Colonic mucosa (tissue), 4 donors: ENCODE data around the gene ZBTB39. TPM values are rescaled to one million over a fixed set of nuclear protein-coding genes. Genes with fewer than 3 reads are reported as not detected.
"Not testable (repeated sequence)": the region's sequence is repeated elsewhere in the genome, so short reads cannot be mapped to it uniquely, and the experiment has no call there.

Experiments used
- DNase-seq: peaks from one replicate; pipeline ENCODE4 v3.0.0-alpha.2; 2020
- H3K27ac ChIP-seq: fragments of 200-600 bp; one replicate; pipeline ENCODE4 v1.8.0; 2021
- H3K27me3 ChIP-seq: fragments of 200-600 bp; one replicate; pipeline ENCODE4 v1.8.0; 2021
- H3K36me3 ChIP-seq: fragments of 200-600 bp; one replicate; pipeline ENCODE4 v1.8.0; 2021
- H3K4me1 ChIP-seq: fragments of 200-600 bp; one replicate; pipeline ENCODE4 v1.8.0; 2021; ENCODE audit warnings: mild to moderate bottlenecking
- H3K4me3 ChIP-seq: fragments of 200-600 bp; one replicate; pipeline ENCODE4 v1.8.0; 2021
- H3K9ac ChIP-seq, 2 donors: one replicate each; pipeline ENCODE4 v1.7.0; 2013; ENCODE audit warnings: control low read depth in 2 of 2, low read depth in 2 of 2, low read length in 2 of 2
- H3K9me3 ChIP-seq: fragments of 200-600 bp; one replicate; pipeline ENCODE4 v1.8.0; 2021
- intact Hi-C: fragments of 100-400 bp; cut with DNase I; formaldehyde crosslinking; loops from one replicate; pipeline ENCODE4 v1.14.1; 2022
- total RNA-seq, 2 donors: library from RNA; stranded (reverse); fragmentation: NEBNext Ultra II Directional in 1 of 2; extraction: Animal tissue kit (Norgen Biotek cat#: 25700) in 1 of 2; gene quantifications; one replicate each; pipeline ENCODE4 v1.2.1, GENCODE V29; 2021
- TF ChIP-seq, protein P1 (sequence below): fragments of 200-600 bp; IDR thresholded peaks from one replicate; pipeline ENCODE4 v1.8.0; 2022; ENCODE audit warnings: antibody characterized with exemption, mild to moderate bottlenecking
- donor health status: healthy.
- donor health status: DM: no; HTN: no; CAD: no.
- donor health status: DM: no; HTN: no; CAD: no.

Gene ZBTB39
- total RNA-seq, 2 donors from 2014 or later = 3.7 to 5.7 TPM

DNA sequence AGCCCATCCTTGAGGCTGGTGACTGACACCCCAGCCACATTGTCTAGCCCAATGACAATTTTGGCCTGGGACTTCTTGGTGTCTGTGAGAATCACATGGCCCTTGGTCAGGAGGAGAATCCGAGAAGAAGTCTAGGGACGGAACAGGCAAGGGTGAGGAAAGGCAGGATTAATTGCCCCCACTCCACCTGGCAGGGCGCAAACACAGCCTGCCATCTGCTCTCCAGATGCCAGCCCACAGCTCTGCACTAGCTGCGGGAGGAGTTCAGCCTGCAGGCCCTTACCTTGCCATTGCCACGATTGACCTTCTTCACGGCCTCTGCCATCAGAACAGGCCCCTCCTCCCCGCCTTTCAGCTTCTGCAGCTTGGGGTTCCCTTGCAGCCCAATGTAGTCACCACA, 23.1 kb upstream of the ZBTB39 start:
- intact Hi-C loops = no loop called here
- no peaks in the 10 kb centered on the region for H3K36me3 ChIP-seq
- no peak for DNase-seq
- TF ChIP-seq, protein P1, sequence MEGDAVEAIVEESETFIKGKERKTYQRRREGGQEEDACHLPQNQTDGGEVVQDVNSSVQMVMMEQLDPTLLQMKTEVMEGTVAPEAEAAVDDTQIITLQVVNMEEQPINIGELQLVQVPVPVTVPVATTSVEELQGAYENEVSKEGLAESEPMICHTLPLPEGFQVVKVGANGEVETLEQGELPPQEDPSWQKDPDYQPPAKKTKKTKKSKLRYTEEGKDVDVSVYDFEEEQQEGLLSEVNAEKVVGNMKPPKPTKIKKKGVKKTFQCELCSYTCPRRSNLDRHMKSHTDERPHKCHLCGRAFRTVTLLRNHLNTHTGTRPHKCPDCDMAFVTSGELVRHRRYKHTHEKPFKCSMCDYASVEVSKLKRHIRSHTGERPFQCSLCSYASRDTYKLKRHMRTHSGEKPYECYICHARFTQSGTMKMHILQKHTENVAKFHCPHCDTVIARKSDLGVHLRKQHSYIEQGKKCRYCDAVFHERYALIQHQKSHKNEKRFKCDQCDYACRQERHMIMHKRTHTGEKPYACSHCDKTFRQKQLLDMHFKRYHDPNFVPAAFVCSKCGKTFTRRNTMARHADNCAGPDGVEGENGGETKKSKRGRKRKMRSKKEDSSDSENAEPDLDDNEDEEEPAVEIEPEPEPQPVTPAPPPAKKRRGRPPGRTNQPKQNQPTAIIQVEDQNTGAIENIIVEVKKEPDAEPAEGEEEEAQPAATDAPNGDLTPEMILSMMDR = no peak
- H3K27ac ChIP-seq = no peak overlapping the region
- no peaks in the 10 kb centered on the region for H3K9me3 ChIP-seq
- H3K27me3 ChIP-seq = no peaks in the 10 kb centered on the region
- H3K9ac ChIP-seq = no peak overlapping the region
- no peaks in the 10 kb centered on the region for H3K4me1 ChIP-seq
- H3K4me3 ChIP-seq = no peak overlapping the region

DNA sequence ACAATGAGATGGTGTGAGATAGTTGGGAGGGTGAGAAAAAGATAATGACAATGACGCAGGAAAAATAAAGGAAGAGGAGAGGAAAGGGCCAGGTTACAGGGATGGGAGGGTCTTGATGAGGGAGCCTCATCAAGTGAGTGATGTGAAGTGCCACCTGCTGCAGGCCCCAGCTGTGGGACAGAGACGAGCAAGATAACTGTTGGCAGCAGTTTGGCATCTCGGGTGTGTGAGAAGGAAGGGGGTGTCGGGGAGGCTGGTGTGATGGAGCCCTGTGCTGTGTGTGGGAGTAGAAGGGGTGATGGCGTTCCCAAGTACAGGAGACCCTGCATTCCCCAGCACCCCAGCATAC, 21.4 kb upstream of the ZBTB39 start:
- Histone ChIP-seq H3K9me3 (no peaks in the 10 kb centered on the region), H3K4me3 (no peak overlapping the region), H3K27me3 (no peaks in the 10 kb centered on the region), H3K36me3 (no peaks in the 10 kb centered on the region), H3K9ac (no peak overlapping the region), H3K27ac (no peak overlapping the region), H3K4me1 (no peaks in the 10 kb centered on the region)
- intact Hi-C loops = no loop called here
- TF ChIP-seq, protein P1 = no peak
- no peak for DNase-seq

DNA sequence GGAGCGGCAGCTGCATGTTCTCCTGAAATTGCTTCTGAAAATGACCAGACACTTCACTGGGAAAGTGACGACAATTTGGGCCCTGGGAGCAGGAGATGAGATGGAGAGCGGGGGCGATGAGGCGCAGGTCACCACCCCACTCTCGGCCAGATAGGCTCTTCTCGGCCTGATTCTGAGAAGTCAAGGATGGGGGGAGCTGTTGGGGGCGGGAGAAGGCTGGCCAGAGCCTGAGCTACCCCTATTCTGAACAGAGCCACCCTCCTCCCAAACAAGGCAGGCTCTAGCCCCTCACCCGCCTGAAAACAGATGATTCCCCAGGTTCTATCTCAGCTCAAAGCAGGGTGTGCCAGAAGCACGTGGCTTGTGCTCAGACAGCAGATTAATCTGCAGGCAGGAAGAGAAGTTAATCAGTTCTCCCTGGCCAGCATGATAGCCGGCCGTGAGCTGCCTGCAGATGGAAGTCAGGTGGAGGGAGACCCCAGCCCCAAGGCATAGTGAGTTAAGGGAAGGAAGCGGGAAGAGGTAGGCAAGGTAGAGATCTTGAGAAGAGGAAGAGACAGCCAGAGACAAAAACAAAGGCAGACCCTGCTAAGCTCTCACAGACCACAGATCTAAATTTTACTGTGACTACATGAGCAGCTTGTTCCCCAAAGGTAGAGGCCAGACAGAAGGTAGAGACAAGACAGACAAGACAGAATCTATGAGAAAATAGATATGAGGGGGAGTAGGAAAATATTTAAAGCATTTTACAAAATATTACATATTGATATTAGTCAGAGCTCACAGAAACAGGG, 20.9 kb upstream of the ZBTB39 start:
- Histone ChIP-seq H3K27ac (no peak overlapping the region), H3K9me3 (no peaks in the 10 kb centered on the region), H3K27me3 (no peaks in the 10 kb centered on the region), H3K4me1 (no peaks in the 10 kb centered on the region), H3K9ac (no peak overlapping the region), H3K4me3 (no peak overlapping the region), H3K36me3 (no peaks in the 10 kb centered on the region)
- TF ChIP-seq, protein P1 = no peak
- DNase-seq = no peak
- intact Hi-C loops = no loop called here

DNA sequence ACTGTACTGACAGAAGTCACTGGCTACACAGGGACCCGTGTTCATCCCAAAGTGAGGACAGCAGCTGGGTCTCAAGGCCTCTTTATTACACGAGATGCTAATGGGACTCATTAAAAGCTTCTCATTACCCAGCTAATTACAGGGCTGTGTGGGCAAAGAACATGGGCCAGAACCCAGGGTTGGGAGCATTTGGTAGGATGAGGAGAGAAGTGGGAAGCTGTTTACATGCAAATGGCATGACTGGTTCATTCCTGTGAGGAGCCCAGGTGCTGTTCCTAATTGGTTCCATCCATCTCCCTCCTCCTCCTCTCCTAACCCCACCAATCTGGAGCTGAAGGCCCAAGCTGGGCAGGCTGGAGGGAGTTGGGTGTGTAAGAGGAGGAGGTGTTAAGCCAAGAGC, 18.9 kb upstream of the ZBTB39 start:
- H3K27ac ChIP-seq = no peak overlapping the region
- intact Hi-C loops = no loop called here
- TF ChIP-seq, protein P1 = no peak
- no peaks in the 10 kb centered on the region for H3K27me3 ChIP-seq
- H3K4me1 ChIP-seq = no peaks in the 10 kb centered on the region
- H3K36me3 ChIP-seq = no peaks in the 10 kb centered on the region
- no peak overlapping the region for H3K9ac ChIP-seq
- H3K9me3 ChIP-seq = no peaks in the 10 kb centered on the region
- no peak for DNase-seq
- no peak overlapping the region for H3K4me3 ChIP-seq

DNA sequence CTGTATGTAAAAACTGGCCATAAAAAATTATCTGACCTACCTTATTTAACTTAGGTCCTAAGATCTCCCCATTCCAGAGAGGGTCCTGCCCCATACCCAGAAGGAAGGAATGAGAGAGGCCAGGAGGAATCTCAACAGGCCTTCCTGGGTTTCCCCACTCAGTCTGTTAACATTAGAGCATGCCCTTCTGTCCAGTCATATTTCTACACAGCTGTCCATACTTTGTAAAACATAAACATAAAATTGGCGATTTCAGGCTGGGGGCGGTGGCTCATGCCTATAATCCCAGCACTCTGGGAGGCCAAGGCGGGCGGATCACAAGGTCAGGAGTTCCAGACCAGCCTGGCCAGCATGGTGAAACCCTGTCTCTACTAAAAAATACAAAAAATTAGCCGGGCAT, 16.0 kb upstream of the ZBTB39 start:
- H3K4me1 ChIP-seq, DNase-seq, H3K27me3 ChIP-seq, H3K9me3 ChIP-seq, intact Hi-C loops, H3K36me3 ChIP-seq, H3K9ac ChIP-seq, H3K27ac ChIP-seq, H3K4me3 ChIP-seq: not testable (repeated sequence)

DNA sequence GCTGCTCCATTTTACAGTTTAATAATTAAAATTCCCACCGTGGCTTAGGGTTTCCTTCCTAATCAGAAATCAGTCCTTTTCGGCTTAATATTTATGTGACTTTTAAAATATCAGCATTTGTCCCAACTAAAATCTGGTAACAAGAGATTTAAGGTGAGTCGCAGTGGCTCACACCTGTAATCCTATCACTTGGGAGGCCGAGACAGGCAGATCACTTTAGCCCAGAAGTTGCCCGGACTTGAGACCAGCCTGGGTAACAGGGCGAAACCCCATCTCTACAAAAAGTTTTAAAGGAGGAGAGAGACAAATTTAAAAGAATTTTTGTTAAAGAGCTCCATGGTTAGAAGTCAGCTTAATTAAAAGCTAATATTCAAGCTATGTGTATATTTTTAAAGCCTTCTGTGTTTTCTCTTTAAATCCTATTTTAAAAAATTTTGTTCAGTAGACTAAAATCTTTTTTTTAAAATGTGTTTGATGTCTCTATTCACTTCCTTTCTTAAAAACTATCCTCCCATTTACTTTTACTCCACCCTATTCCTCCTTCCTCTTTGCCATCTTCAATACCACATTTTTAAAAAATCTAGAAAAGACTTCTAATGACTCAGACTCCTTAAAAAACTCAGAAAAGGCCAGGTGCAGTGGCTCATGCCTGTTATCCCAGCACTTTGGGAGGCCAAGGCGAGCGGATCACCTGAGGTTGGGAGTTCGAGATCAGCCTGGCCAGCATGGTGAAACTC, 13.8 kb upstream of the ZBTB39 start:
- TF ChIP-seq, protein P1 = no peak
- DNase-seq = no peak
- H3K4me1 ChIP-seq = no peaks in the 10 kb centered on the region
- H3K27me3 ChIP-seq = no peaks in the 10 kb centered on the region
- H3K27ac ChIP-seq = no peak overlapping the region
- intact Hi-C loops = loop anchor here (10.0 kb wide), 1 partner anchor 165 kb away; no protein-coding TSS in a partner anchor
- no peak overlapping the region for H3K4me3 ChIP-seq
- H3K9ac ChIP-seq = no peak overlapping the region
- no peaks in the 10 kb centered on the region for H3K36me3 ChIP-seq
- H3K9me3 ChIP-seq = no peaks in the 10 kb centered on the region
